ENCODE data around the gene KCNQ1OT1.

The KCNQ1OT1 gene

DNA sequence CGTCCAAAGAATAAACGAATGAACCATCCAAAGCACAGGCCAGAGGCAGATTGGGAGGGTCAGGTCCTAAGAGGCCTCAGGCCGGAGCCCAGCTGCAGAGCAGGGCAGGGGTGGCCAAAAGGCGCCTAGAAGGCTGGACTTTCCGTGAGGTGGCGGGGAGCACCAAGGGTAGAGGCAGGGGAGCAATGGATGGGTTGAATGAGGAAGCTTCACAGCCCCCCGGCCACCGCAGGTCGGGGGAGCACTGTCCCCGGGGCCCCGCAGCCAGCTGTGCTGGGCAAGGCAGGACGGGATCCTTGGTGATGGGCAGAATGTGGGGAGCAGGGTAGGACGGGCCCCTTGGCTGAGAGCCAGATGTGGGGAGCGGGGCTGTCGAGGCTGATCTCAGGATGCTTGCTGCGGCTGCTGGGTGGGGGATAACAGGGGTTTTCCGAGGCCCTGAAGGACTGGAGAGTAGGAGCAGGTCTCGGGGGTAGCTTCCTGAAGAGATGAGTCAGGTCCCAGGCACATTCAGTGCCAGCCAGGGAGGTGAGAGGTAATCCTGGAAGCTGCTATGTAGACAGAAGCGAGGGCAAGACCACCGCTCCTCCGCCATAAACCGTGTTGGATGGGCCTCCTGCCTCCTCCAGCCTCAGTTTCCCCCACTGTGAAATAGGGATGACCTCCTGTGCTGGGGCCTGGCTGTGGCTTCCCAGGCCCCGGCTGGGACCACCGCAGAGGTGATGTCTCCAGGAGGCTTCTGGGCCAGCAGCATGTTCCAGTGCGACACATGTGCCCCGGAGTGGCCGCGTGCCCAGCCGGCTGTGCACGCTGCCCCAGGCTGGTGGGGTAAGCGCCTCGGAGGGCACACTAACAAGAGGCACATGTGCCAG lies 34.6 kb upstream of the KCNQ1OT1 start:
- Histone ChIP-seq H3K4me3 (ENCODE audit: low read depth, low read length) (no peak overlapping the region), H3K27me3 (ENCODE audit: control insufficient read depth, insufficient read depth, low read length) (peaks cover 17% of the 10 kb centered on the region), H3K9me3 (ENCODE audit: control insufficient read depth, insufficient read depth, low read depth, low read length) (no peaks in the 10 kb centered on the region), H3K36me3 (ENCODE audit: control insufficient read depth, insufficient read depth, low read length) (no peaks in the 10 kb centered on the region), H3K27ac (ENCODE audit: low read depth, low read length) (no peak overlapping the region), H3K4me1 (ENCODE audit: control insufficient read depth, insufficient read depth, low read length) (peaks cover 4% of the 10 kb centered on the region; the same call in 1 of the 2 replicates), H3K9ac (ENCODE audit: low read length) (no peak overlapping the region)

DNA sequence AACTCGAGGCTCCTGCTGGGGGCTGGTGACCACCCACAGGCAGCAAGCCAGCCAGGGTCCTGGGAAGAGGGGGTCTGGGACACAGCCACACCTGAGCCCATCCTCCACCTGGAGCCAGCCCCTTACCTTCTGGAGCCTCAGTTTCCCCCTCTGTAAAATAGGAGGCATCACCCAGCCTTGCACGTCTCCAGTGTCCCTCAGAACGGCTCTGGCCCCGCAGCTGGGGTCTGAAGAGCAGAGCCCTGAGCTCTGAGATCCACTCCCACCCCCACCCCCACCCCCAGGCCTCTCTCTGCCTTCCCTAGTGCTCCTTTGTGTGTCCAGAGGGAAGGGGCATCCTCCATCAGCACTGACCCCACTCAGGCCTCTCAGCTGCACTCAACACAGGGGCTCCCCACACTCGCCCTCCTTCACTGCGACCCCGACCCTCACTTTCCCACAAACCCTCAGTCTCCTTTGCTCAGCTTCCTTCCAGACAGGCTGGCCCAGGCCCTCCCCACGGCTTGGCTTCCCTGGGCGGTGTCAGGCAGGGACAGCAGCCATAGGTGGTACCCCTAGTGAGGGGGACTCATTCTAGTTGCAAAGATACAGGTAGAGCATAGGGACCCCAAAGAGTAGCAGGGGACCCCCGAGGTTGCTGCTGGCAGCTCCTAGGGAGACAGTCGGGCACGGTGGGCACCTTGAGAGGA lies 33.3 kb upstream of the KCNQ1OT1 start:
- H3K4me1 ChIP-seq (ENCODE audit: control insufficient read depth, insufficient read depth, low read length) = peaks cover 4% of the 10 kb centered on the region; the same call in 1 of the 2 replicates
- H3K9me3 ChIP-seq (ENCODE audit: control insufficient read depth, insufficient read depth, low read depth, low read length) = no peaks in the 10 kb centered on the region
- peaks cover 27% of the 10 kb centered on the region for H3K27me3 ChIP-seq (ENCODE audit: control insufficient read depth, insufficient read depth, low read length)
- no peaks in the 10 kb centered on the region for H3K36me3 ChIP-seq (ENCODE audit: control insufficient read depth, insufficient read depth, low read length)
- no peak overlapping the region for H3K27ac ChIP-seq (ENCODE audit: low read depth, low read length)
- no peak overlapping the region for H3K9ac ChIP-seq (ENCODE audit: low read length)
- no peak overlapping the region for H3K4me3 ChIP-seq (ENCODE audit: low read depth, low read length)

DNA sequence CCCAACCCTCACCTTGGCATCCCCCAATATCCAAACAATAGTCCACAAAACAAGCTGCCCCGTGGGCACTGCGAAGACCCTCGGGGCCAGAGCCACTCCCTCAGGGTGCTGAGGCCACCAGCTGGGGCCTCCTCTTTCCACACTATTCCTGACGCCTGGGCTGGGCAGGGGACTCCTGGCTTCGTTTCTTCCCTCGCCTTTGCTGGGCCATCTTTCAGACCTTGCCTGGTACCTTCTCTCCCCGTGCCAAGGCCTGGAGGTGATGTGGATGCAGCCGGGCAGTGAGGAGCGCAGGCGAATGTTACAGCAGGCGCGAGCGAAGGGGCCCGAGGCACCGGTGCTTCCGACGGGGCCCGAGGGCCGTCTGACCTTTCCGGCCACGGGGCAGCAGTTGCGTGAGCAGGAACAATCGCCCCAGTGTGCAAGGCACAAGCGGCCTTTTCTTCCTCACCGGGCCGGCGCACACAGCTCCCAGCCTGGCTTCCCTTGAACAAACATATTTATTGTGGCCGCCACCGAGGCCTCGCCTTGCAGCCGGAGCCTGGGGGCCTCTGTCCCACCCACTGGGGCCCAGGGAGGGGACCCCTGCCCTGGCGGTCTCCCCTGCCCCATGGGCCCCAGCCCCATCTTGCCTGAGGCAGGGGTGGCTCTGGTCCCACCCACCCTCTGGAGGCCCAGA lies 32.6 kb upstream of the KCNQ1OT1 start:
- no peak overlapping the region for H3K4me3 ChIP-seq (ENCODE audit: low read depth, low read length)
- H3K27ac ChIP-seq (ENCODE audit: low read depth, low read length) = no peak overlapping the region
- no peaks in the 10 kb centered on the region for H3K4me1 ChIP-seq (ENCODE audit: control insufficient read depth, insufficient read depth, low read length)
- H3K27me3 ChIP-seq (ENCODE audit: control insufficient read depth, insufficient read depth, low read length) = peaks cover 33% of the 10 kb centered on the region
- H3K9ac ChIP-seq (ENCODE audit: low read length) = no peak overlapping the region
- H3K36me3 ChIP-seq (ENCODE audit: control insufficient read depth, insufficient read depth, low read length) = no peaks in the 10 kb centered on the region
- H3K9me3 ChIP-seq (ENCODE audit: control insufficient read depth, insufficient read depth, low read depth, low read length) = peaks cover 3% of the 10 kb centered on the region; the same call in 1 of the 2 replicates

DNA sequence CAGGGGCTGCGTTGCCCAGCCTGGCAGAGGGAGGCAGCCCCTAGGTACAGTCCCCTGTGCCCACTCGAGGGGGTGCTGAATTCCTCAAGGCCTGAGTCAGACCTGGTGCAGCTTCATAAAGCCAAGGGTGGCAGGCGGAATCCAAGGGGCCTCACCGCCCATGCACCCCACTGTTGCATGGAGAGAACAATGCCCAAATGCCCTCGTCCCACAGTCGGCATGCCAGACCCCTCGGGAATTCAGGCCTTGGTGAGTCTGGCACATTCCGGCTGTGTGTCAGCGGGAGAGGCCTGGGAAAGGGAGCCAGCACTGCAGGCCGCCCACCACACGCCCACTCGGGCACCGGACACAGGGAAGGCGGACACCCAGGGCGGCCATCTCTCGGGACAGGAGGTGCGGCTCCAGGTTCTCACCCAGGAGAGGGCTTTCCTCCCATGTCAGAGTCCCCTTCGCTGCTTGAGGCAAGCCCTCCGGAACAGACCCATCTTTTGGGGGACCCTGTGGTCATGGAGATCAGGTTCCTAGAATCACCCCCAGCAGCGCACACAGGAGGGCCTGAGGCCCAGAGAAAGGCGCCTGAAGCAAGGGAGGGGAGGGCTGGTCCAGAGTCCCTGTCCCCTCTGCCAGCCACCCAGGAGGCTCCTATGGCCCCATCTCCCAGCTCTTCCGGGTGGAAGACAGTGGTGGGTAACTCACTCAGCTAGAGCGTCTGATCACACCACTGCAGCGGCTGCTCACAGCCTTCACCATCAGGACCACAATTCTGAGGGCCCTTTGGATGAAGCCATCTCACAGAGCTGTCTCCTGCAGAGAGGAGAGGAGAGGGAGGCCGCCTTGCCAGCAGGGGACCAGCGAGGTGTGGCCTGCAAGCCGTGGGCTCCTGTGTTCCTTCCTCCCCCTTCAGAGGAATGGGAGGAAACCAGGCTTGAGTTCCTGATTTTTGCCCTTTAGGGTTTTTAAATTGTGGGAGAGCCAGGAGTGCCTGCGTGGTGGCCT lies 31.6 kb upstream of the KCNQ1OT1 start:
- H3K4me1 ChIP-seq (ENCODE audit: control insufficient read depth, insufficient read depth, low read length) = no peaks in the 10 kb centered on the region
- H3K27ac ChIP-seq (ENCODE audit: low read depth, low read length) = no peak overlapping the region
- H3K36me3 ChIP-seq (ENCODE audit: control insufficient read depth, insufficient read depth, low read length) = no peaks in the 10 kb centered on the region
- no peak overlapping the region for H3K4me3 ChIP-seq (ENCODE audit: low read depth, low read length)
- H3K9ac ChIP-seq (ENCODE audit: low read length) = no peak overlapping the region
- peaks cover 9% of the 10 kb centered on the region; the same call in 1 of the 2 replicates for H3K9me3 ChIP-seq (ENCODE audit: control insufficient read depth, insufficient read depth, low read depth, low read length)
- peaks cover 41% of the 10 kb centered on the region for H3K27me3 ChIP-seq (ENCODE audit: control insufficient read depth, insufficient read depth, low read length)

DNA sequence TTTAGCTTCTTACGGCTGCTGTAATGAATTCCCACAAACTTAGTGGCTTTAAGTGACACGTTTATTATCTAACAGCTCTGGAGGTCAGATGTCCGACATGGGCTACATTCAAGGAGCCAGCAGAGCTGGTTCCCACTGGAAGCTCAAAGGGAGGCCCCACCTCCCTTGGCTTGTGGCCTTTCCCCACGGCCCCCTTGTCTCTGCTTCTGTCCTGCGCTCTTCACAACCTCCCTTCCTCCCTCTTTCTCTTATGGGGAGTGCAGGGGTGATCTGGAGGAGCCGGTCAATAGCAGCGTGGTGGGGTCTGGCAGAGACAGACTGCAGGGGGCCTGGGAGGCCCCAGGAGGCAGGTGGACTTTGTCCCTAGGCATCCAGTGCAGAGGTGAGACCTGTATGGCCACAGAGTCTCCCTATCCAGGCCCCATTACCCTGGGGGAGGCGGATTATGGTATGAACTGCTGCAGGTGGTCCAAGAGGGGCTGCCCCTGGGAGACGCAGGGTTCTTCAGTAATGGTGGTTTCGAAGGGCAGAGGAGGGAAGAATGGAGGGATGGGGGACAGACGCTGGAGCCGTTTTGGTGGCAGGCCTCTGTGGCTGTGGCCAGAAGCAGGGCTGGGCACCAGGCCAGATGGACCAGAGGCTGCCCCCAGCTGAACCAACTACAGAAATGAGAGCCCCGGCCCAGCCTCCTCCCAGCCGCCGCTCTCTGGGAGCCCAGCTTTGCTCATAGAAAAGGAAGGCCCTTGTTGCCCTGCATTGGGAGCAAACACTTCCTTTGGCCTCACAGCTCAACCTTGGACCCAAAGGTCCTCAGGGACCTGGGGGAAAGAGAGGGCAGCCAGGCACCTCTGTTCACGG lies 30.7 kb upstream of the KCNQ1OT1 start:
- H3K27ac ChIP-seq (ENCODE audit: low read depth, low read length) = no peak overlapping the region
- peaks cover 9% of the 10 kb centered on the region; the same call in 1 of the 2 replicates for H3K9me3 ChIP-seq (ENCODE audit: control insufficient read depth, insufficient read depth, low read depth, low read length)
- H3K9ac ChIP-seq (ENCODE audit: low read length) = no peak overlapping the region
- H3K36me3 ChIP-seq (ENCODE audit: control insufficient read depth, insufficient read depth, low read length) = no peaks in the 10 kb centered on the region
- H3K4me1 ChIP-seq (ENCODE audit: control insufficient read depth, insufficient read depth, low read length) = no peaks in the 10 kb centered on the region
- H3K27me3 ChIP-seq (ENCODE audit: control insufficient read depth, insufficient read depth, low read length) = peaks cover 46% of the 10 kb centered on the region
- H3K4me3 ChIP-seq (ENCODE audit: low read depth, low read length) = no peak overlapping the region

DNA sequence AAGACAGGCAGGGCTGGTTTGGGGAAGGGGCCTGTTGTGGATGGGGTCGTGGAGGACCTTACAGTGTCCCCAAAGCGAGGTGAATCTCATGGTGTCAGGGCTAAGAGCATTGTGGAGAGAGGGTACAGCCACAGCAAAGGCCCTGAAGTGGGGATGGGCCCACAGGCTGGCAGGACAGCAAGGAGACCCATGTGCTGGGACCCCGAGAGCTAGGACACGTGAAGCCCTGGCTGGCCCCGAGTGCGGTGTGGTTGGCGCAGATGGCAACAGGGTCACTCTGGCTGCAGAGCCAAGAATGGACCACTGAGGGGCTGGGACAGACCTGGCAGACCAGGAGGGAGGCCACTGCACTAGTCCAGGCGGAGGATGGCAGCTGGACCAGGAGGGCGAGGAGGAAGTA lies 30.0 kb upstream of the KCNQ1OT1 start:
- H3K27me3 ChIP-seq (ENCODE audit: control insufficient read depth, insufficient read depth, low read length) = peaks cover 50% of the 10 kb centered on the region
- H3K27ac ChIP-seq (ENCODE audit: low read depth, low read length) = no peak overlapping the region
- no peaks in the 10 kb centered on the region for H3K4me1 ChIP-seq (ENCODE audit: control insufficient read depth, insufficient read depth, low read length)
- no peak overlapping the region for H3K9ac ChIP-seq (ENCODE audit: low read length)
- no peaks in the 10 kb centered on the region for H3K36me3 ChIP-seq (ENCODE audit: control insufficient read depth, insufficient read depth, low read length)
- peaks cover 9% of the 10 kb centered on the region; the same call in 1 of the 2 replicates for H3K9me3 ChIP-seq (ENCODE audit: control insufficient read depth, insufficient read depth, low read depth, low read length)
- H3K4me3 ChIP-seq (ENCODE audit: low read depth, low read length) = no peak overlapping the region

DNA sequence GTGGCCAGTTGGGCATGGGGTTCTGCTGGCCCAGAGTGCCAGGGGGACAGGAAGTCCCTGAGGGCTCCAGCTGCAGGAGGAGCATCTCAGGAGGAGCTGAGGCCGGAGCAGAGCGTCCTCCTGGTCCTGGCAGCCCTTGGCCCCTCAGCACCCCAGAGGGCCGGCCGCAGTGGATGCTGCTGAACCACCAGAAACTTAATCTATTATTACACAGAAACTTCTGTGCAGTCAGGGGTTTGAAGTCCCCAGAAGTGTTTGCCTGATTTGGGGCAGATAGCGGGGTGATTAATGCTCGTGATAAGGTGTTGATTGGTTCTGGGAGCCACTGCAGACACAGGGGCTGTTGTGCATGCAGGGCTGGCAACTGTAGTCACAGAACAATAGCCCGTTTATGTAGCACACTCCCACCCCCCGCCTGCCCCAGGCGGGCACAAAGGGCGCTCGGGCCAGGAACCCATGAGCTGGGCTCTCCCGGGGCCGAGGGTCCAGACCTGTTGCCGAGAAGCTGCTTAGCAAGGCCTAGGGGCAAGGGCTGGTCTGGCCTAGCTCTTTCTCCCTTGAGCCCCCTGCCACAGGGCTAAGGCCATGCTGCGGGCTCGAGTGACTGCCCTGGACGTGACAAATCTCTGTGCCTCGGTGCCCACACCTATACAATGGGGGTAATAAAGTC lies 29.0 kb upstream of the KCNQ1OT1 start:
- no peaks in the 10 kb centered on the region for H3K4me1 ChIP-seq (ENCODE audit: control insufficient read depth, insufficient read depth, low read length)

DNA sequence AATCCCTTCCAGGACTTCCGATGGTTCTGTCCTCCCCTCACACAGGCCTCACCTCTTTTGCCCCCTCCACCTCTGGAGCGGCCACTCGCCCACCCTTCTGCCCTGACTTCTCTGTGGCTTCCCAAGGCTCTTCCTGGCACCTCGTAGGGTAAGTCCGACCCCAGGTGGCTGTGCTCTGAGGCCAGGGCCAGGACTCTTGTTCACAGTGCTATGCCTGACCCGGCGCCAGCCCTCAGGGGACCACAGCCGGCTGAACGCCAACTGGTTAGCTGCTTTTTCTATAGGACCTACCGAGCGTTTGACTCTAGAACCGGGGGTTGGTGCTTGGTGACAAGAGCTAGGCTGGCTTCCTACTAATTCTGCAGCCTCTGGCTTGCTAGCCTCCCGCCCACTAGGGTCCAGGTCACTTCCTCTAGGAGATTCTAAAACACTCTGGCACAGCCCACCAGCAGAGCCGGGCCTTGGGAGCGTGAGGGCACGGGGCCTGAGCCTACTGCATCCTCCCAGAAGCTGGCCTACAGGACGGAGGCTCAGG lies 28.4 kb upstream of the KCNQ1OT1 start:
- Histone ChIP-seq H3K4me3 (ENCODE audit: low read depth, low read length) (no peak overlapping the region), H3K4me1 (ENCODE audit: control insufficient read depth, insufficient read depth, low read length) (no peaks in the 10 kb centered on the region), H3K27ac (ENCODE audit: low read depth, low read length) (no peak overlapping the region), H3K9ac (ENCODE audit: low read length) (no peak overlapping the region), H3K9me3 (ENCODE audit: control insufficient read depth, insufficient read depth, low read depth, low read length) (peaks cover 9% of the 10 kb centered on the region; the same call in 1 of the 2 replicates), H3K36me3 (ENCODE audit: control insufficient read depth, insufficient read depth, low read length) (no peaks in the 10 kb centered on the region), H3K27me3 (ENCODE audit: control insufficient read depth, insufficient read depth, low read length) (peaks cover 66% of the 10 kb centered on the region)

More for the DNA sequence above, 29.0 kb upstream of the KCNQ1OT1 start:
- peaks cover 9% of the 10 kb centered on the region; the same call in 1 of the 2 replicates for H3K9me3 ChIP-seq (ENCODE audit: control insufficient read depth, insufficient read depth, low read depth, low read length)
- H3K9ac ChIP-seq (ENCODE audit: low read length) = no peak overlapping the region
- no peaks in the 10 kb centered on the region for H3K36me3 ChIP-seq (ENCODE audit: control insufficient read depth, insufficient read depth, low read length)
- no peak overlapping the region for H3K27ac ChIP-seq (ENCODE audit: low read depth, low read length)
- H3K27me3 ChIP-seq (ENCODE audit: control insufficient read depth, insufficient read depth, low read length) = peaks cover 60% of the 10 kb centered on the region
- no peak overlapping the region for H3K4me3 ChIP-seq (ENCODE audit: low read depth, low read length)

DNA sequence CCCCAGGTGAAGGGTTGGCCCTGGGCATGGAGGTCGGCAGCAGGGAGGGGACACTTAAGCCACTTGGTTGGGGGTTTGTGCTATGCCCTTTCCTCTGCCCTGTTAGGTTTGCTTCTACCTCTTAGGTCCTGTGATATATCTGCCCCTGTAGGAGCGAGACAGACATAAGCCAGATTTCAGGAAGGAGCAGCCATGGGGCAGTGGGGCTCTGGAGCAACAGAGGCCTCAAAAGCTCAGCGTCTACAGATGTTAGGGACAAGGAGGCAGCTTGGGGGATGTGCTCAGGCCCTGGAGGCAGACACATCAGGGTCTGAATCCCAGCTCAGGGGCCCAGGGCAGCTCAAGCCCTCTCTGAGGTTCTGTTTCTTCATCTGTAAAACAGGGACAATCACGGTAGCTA lies 27.2 kb upstream of the KCNQ1OT1 start:
- H3K27me3 ChIP-seq (ENCODE audit: control insufficient read depth, insufficient read depth, low read length) = peaks cover 75% of the 10 kb centered on the region
- H3K9ac ChIP-seq (ENCODE audit: low read length) = no peak overlapping the region
- no peaks in the 10 kb centered on the region for H3K4me1 ChIP-seq (ENCODE audit: control insufficient read depth, insufficient read depth, low read length)
- H3K36me3 ChIP-seq (ENCODE audit: control insufficient read depth, insufficient read depth, low read length) = no peaks in the 10 kb centered on the region
- H3K9me3 ChIP-seq (ENCODE audit: control insufficient read depth, insufficient read depth, low read depth, low read length) = peaks cover 9% of the 10 kb centered on the region; the same call in 1 of the 2 replicates
- H3K27ac ChIP-seq (ENCODE audit: low read depth, low read length) = no peak overlapping the region
- H3K4me3 ChIP-seq (ENCODE audit: low read depth, low read length) = no peak overlapping the region
